Cerebellar cortex (tissue), 1 donor: ENCODE measurements around the gene LRBA.
"Not testable (repeated sequence)": the region's sequence is repeated elsewhere in the genome, so short reads cannot be mapped to it uniquely, and the experiment has no call there.

Experiments
- DNase-seq: peaks from one replicate; pipeline ENCODE4 v3.0.0-alpha.2; 2015; ENCODE audit warnings: low spot score

LRBA gene

DNA sequence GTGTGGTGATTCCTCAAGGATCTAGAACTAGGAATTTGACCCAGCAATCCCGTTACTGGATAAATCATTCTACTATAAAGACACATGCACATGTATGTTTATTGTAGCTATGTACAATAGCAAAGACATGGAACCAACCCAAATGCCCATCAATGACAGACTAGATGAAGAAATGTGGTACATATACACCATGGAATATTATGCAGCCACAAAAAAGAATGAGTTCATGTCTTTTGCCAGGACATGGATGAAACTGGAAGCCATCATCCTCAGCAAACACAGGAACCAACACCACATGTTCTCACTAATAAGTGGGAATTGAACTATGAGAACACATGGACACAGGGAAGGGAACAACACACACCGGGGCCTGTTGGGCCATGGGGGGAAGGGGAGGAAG lies 450.1 kb downstream of the LRBA start:
- not testable (repeated sequence) for DNase-seq

DNA sequence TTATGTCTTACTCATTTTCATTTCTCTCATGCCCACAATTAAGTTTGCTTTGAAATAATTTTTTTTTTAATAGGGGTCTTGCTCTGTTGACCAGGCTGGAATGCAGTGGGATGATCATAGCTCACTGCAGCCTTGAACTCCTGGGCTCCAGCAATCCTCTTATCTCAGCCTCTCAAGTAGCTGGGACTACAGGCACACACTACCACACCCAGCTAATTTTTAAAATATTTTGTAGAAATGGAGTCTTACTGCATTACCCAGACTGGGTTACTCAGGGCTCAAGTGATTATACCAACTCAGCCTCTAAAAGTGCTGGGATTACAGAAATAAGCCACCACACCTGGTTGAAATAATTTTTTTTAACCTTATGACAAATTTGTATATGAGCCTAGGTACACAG lies 452.3 kb downstream of the LRBA start:
- no peak for DNase-seq

DNA sequence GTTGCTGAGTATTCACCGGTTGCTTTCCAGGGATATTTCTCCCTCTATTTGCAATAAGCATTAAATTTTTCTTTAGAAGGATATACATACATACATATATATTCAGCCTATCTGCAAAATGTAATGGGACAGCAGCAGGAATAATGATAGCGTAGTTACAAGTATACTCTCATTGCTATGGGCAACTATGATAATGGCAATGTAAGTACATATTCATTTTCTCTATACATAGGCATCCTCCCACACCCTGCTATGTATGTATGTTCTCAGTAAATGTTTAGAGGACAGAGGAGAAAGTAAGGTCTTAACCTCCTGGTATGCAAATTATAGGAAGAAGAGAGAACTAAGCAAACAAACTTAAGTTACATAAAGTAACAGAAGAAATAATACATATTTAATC lies 452.8 kb downstream of the LRBA start:
- no peak for DNase-seq

DNA sequence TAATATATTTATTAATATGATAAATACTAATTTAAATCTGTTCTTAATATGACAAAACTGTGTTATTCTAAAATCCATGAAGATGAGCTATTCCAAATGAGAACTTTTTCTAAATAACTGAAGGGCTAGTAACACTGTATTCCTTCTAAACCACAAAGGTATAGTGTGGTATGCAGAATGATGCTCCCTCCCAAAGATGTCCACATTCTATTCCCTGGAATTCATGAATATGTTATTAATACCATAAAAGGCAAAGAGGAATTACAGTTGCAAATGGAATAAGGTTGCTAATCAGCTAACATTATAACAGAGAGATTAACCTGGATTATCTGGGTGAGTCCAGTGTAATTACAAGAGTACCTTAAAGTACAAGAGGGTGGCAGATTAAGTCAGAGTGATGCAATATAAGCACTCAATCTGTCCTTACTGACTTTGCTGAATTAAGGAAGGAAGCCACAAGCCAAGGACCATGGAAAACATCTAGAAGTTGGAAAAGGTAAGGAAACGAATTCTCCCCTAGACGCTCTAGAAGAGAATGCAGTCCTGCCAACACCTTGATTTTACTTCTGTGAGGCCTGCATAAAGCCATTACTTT lies 453.8 kb downstream of the LRBA start:
- no peak for DNase-seq

DNA sequence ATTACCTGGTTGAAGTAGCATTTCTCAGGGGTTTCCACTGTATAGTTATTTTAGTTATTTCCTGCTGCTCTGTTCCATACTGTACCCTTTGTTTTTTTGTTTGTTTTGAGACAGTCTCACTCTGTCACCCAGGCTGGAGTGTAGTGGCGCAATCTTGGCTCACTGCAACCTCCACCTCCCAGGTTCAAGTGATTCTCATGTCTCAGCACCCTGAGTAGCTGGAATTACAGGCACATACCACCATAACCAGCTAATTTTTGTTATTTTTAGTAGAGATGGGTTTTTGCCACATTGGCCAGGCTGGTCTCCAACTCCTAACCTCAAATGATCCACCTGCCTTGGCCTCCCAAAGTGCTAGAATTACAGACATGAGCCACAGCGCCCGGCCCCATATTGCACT lies 457.3 kb downstream of the LRBA start:
- not testable (repeated sequence) for DNase-seq

DNA sequence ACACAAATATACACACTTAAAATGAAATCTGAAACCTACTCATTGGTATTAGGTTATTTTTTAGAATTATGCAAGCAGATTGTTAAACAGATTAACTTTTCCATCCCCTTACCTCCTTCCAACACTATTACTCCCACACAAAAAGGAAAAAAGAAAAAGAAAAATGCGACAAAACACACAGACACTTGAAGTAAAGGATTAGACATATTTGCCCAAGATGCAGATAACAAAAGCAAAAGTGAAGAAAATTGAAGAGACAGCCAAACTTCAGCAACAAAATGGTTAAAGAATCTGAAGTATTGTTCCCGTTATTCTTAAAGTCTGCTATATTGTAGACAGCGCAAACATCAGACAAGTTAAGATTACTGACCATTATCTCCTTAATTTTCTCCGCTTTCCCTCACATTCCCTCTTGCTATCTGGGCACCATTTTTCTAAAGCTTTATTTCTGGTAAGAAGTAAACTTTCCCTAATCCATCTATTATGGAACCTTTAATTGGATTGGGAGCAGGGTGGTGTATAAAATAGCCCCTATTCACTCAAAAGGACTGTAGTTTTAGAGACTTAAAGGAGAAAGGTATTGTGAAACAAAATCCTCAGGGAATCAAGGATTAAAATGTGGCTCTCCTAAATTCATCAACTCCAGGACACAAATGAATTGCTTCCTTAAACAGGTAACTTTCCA lies 467.8 kb downstream of the LRBA start:
- no peak for DNase-seq

DNA sequence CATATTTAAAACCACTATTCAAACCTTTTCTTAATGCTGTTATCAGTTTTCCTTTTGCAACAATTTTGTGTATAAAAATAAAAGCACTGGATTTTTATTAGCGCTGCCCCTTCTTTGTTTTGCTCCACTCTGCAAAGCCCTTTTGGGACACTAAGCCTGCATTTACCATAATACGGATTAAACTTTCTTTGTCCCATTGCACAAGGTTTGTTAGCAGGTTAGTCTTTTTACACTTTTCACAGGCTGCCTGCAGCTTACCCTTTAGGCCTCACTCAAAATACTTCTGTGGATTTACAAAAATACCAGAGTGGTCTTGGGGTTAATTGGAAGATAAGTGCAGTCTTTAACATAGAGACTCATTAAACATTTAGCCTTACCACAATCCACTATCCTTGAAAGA lies 468.8 kb downstream of the LRBA start:
- DNase-seq: no peak

DNA sequence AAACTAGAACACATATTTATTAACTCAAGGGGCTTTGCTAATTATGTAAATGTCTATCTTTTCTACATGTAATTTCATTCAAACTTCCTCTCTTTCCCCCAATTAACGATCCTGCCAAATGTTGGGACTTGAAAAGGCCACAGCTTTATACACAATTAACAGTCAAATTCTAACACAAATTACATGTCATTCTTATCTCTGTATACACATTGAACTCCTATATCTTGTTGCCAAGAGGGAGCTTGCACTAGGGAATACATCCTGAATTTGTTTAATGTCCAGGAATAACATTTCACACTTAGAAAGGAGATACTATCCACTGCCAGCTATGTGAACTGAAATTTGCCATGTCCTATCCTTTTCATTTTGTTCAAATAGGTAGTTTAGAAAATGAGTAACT lies 472.0 kb downstream of the LRBA start:
- no peak for DNase-seq

DNA sequence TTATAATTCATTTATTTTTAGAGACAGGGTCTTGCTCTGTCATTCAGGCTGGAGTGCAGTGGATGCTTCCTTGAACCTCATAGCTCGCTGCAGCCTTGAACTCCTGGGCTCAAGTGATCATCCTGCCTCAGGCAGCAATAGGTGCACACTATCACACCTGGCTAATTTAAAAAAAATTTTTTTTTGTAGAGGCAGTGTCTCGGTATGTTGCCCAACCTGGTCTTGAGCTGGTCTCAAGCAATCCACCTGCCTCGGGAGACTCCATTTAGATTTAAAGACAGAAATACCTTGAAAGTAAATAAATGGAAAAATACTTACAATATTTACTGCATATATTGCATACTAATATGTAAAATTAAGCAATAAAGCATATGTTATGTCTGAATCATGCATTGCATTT lies 473.4 kb downstream of the LRBA start:
- no peak for DNase-seq

DNA sequence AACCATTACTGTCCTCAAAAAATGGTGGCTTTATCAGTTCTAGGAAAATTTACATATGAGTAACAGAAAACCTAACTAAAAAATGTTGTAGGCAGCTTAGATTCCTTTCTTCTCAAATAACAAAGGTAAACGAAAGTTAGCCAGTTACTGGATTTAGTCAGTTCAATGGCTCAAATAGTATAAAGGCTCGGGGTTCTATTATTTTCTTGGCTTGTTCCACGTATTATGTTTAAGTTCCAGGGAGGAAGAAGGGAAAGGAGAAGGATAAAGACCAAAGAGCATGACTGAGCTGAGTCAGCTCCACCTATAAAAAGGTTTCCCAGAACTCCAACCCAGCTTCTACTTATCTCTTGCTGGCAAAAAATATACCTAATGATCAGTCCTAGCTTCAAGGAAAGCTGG lies 474.1 kb downstream of the LRBA start:
- DNase-seq: no peak

DNA sequence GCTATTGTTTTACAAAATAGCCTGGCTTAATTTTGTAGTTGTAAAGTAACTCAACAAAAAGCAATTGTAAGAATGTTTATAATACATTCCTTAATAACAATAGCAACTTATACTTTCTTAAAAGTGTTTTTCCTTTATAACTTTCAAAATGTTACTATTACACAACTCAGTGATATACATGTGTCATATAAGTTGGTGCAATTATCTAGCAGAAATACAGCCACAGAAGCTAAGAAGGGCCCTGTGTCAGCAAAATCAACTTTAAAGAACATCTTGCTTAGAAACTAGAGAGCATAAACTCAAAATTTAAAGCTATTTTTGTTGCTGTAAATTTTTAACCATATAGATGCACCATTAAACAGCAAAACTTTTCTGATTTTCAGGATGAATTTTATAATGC lies 474.5 kb downstream of the LRBA start:
- no peak for DNase-seq

DNA sequence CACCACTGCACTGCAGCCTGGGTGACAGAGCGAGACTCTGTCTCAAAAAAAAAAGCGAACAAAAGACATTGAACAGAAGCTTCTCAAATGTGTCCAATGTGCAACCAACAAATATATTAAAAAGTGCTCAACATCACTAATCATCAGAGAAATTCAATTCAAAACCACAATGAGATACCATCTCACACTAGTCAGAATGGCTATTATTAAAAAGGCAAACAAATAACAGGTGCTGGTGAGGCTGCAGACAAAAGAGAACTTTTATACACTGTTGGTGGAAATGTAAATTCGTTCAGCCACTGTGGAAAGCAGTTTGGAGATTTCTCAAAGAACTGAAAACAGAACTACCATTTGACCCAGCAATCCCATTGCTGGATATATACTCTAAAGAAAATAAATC lies 477.2 kb downstream of the LRBA start:
- DNase-seq: not testable (repeated sequence)

DNA sequence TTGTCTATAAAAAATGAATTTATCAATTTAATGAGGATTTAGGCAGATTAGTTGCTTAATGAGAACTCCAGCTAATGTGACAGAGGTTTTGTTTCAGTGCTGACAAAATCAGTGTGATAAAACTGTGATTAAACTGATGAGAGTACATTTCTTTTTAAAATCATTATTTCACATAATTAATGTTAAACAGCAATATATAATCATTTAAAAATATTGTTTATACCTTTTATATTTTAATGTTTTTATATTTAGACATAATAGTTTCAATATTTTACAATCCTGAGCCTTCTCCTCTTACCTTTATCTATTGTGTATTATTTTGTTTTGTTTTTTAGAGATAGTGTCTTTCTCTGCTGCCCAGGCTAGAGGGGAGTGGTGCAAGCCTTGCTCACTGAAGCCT lies 480.3 kb downstream of the LRBA start:
- no peak for DNase-seq

DNA sequence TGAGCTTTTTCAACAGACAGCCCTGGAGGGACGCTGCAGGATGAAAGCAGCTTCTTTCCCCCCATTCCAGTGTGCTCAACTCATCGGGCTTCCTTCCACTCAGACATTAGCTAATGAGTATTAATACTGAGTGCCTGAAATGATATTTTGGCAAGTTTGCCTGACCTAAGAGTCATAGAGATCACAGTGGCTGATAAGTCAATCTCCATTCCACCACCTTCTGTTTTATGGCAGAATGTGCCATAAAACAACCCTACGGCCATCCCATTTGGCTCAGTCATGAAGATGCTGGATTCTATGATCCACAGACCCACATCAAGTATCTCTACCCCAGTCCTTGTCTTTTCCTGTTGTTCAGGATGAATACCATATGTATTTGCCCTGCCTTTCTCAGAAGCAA lies 481.4 kb downstream of the LRBA start:
- no peak for DNase-seq

DNA sequence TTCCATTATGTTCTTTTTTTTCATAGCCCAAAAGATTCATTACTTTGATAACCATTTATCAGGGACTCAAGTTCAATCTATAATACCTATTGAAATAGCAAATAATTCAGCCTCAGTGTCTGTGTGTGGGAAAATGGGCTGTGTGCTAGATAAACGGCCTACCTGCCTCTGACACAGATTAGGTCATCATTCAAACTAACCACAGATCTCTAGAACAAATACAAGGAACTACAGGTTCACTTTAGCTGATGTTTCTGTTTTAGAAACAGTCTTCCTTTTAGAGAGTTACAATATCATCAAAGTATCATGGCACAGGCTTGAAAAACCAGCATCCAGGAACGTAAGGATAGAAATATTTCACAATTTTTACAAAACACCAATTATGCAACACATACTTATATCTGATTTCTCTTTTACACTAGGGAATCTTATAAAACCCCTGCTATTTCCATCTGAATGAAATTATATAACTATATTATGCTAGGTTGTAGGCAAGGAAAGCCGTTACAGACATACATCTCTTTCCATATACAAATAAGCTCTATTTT lies 489.7 kb downstream of the LRBA start:
- DNase-seq: no peak

DNA sequence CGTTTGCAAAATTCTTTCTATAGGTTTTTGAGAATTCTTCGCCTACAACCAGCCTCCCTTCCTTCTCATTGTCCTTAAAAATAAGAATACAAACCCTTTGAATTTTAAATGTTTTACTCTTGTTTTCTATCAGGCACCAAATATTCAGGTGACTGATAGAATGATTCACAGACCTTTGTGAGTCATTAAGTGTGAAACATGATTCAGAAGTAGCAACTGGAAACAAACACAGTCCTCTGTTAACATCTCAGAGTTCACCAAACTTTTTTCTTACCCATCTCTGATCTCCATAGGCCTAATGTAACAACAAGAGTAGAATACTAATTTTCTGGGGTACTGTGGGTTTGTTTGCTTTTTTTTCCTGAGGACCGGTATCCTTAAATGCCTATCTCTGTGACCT lies 496.5 kb downstream of the LRBA start:
- DNase-seq: no peak

DNA sequence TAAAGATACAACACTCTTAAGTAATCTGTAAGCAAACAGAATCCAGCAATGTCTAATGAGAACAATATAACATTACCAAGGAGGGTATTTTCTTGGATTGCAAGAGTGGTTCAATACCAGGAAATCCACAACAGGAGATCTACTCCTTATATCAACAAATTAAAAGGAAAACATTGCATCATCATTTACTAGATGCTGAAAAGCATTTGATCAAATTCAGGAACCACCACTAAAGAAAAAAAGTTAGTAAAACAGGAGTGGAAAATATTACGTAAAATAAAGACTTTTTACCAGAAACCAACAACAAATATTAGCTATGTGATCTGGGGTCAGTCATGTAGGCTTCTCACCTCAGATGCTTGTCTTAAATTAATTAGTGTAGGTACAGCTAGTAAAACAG lies 499.9 kb downstream of the LRBA start:
- DNase-seq: no peak

DNA sequence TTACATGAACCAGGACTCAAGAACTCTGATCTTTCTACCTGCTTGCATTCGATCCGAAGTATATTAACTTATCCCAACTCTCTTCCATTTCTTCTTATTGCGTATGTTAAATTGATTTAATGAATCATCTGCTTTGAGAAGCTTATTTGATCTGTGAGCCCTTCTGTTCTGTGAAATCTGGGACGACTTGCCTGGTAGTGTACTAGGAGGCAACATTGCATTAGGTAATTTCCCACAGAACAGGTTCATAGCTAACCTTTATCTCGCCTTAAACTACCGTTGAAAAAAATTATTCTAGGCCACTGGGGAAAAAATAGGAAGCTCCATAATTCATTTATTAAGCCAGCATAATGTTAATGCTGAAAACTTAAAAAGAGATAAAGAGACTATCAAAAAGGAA lies 500.4 kb downstream of the LRBA start:
- no peak for DNase-seq

DNA sequence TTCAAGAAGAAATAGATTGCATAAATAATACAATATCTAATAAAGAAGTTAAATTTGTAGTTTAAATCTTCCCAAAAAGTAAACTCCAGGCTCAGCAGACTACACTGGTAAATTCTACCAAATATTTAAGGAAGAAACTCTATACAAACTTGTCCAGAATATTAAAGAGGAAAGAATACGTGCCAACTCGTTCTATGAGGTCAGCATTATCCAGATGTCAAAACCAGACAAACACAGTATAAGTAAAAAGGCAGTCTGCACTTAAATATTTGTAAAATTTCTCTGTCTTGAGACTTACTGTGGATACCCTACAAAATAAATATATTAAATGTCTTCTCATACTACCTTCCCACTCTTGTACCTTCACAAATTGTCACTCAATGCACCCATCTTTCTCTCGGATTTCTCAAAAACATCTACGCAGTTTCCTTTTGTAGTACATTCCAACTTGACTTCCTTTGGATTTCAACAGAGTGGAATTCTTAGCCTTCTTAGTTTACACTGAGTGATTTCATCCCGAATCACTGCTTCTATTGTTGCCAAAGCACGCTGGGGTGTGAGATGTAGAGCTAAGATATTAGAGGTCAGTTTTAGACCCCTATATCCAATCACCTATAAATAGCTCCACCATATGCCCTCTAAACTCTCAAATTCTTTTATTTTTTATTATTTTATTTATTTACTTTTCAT lies 504.8 kb downstream of the LRBA start:
- no peak for DNase-seq

DNA sequence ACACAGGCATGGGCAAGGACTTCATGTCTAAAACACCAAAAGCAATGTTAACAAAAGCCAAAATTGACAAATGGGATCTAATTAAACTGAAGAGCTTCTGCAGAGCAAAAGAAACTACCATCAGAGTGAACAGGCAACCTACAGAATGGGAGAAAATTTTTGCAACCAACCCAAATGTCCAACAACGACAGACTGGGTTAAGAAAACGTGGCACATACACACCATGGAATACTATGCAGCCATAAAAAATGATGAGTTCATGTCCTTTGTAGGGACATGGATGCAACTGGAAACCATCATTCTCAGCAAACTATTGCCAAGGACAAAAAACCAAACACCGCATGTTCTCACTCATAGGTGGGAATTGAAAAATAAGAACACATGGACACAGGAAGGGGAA lies 507.4 kb downstream of the LRBA start:
- DNase-seq: not testable (repeated sequence)

DNA sequence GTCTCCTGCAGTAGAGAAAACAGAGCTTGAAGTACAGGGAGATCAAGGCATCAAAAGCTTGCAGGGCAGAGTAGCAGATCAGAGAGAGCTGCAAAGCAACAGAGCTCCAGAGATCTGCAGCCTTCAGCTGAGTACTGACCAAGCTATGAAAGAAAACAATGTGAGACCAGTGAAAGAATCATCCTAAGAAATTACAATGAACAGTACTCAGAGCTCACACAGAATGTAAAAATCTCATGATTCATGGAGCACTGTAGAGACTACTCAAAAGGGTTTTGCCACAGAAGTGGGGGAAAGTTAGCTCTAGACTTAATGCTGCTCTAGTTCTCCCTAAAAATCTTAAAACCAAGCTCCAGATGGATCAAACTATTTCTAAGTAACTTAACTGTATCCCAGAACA lies 513.1 kb downstream of the LRBA start:
- no peak for DNase-seq

DNA sequence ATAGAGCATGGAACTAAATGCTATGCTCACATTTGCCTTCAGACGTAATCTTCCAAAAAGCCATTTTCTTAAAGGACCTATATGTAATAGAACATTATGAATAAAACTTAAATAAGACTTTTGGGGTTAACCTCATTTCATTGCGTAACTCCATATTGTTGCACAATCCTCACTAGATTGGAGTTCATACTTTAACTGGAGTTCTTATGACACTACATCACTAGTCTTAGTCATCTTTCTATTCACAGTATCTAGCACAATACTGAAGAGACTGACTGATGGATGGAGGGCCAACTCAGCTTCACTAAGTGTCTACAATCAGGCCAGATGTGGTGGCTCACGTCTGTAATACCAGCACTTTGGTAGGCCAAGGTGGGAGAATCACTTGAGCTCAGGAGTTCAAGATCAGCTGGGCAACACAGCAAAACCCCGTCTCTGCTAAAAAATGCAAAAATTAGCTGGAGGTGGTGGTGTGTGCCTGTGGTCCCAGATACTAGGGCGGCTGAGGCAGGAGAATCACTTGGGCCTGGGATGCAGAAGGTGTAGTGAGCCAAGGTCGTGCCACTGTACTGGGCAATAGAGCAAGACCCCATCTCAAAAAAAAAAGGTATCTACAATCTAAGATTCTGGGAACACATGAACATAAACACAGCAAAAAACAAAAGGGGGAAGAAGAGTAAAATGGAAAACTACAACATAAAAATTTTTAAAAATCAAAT lies 513.9 kb downstream of the LRBA start:
- DNase-seq: no peak

DNA sequence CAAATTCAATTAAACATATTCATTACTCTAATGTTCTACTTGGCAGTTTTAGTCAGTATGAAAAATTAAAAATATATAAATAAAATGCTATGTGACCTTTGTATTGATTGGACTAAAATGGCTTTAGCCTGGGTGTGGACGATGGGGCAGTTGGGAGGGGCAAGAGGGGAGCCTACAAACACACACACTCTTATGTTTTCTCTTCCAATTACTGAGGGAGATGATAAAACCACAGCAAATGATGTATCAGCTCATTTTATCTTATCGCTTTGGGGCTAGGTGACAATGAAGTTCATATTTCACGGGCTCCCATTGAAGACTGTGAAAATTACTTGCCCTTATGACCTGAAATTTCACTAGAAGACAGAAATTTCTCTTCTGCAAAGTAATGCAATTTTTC lies 517.5 kb downstream of the LRBA start:
- no peak for DNase-seq
